OCI-M1 (cell line): ENCODE data around the gene WFS1.

Source experiments
- DNase-seq: peaks from one replicate; lab custom pipeline; 2025; lab: John Stamatoyannopoulos, UW

Gene WFS1

DNA sequence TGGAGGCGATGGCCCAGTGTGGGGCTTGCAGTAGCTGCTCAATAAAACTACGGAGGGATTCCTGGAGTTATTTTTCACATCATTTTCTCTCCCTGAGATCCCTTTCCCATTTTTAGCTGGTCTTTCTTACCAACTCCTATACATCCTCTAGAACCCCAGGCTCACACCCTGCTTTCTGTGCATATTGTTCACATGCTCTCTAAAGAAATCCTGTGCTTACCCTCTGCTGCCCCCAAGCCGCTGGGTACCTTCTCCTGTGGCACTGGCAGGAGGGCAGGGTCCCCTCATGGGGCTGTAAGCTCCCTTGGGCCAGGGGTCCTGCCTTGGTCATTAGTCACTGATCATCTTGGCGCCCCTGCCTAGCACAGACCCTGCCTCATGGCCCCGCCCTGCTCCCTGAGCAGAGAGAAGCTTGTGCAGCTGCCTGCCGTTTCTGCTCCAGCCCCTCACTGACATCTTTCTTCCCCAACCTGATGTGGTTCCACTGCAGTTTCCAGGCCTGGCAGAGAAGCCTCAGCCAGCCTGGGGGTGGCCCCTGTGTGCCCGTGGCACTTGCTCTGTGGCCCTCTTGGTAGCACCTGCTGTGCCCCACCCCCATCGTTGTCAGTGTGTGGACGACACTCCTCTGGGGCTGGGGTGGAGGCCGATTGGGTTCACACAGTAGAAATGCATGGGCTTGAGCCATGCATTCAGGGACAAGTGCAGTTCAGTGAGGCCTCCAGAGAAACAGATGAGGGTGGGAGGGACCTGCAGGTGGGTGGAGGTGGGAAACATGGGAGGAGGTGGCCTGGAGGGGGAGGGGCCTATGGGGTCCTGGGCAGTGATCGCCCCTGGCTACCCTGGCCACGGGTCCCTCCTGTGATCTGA, 69.5 kb downstream of the WFS1 start:
- no peak for DNase-seq

DNA sequence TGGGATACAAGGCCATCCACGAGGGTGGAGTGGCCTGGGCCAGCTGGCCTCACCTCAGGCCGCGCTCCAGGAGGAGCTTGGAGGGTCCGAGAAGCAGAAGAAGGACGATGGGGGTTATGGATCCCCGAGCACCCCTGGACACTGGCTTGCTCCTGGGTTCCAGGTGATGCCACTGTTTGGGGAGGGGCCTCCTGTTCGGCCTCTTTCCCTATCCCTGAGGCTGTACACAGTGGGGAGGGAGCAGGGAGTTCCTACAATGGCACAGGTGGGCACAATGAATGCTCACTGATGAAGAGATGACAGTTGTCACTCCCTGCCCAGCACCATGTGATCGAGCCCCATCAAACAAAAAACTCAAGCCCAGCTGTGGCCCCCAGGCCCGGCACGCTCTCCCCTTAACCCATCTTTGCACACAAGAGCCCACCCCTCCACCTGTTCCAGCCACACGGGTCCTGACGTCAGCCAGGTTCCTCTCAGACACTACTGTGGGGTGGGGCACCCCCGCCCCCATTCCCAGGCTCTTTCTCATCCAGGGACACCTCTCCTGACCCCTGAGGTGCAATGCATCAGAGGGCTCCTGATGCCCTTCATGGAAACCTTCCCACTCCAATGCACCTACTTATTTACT, 70.3 kb downstream of the WFS1 start:
- no peak for DNase-seq

DNA sequence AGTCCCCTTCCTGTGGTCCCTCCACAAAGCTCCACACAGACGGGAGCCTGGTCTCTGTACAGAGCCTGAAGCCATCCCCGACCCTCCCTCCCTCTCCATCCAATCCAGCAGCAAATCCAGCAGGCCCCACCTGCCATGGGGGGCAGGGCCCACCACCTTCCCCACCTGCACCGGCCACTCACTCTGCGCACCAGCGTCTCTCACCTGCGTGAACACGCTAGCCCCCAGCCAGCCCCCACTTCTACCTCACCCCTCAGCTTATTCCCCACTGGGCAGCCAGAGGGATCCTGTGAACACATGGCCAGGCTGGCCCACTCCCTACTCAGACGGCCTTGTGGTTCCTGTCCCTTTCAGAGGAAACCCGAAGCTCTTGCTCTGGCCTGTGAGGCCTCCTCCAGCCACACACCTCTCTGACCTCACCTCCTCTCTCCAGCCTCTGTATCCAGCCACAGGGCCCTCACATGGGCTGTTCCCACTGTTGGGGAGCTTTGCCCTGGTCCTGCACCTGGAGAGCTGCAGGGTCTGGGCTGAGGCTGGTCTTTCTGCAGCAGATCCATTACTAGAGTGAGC, 70.9 kb downstream of the WFS1 start:
- DNase-seq = no peak

DNA sequence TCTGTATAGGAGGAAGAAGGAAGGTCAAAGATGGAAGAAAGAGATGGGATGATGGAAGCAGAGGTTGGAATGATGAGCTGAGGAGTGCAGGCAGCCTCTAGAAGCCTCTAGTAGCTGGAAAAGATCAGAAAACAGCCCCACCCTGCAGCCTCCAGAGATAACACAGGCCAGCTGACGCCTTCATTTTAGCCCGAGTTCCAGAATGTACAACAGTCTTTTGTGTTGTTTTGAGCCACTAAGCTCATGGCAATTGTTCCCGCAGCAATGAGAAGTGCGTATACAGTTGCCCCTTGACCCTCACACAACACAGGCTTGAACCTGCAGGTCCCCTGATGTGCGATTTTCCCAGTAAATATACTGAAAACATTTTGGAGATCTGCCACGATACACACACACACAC, 72.0 kb downstream of the WFS1 start:
- no peak for DNase-seq

DNA sequence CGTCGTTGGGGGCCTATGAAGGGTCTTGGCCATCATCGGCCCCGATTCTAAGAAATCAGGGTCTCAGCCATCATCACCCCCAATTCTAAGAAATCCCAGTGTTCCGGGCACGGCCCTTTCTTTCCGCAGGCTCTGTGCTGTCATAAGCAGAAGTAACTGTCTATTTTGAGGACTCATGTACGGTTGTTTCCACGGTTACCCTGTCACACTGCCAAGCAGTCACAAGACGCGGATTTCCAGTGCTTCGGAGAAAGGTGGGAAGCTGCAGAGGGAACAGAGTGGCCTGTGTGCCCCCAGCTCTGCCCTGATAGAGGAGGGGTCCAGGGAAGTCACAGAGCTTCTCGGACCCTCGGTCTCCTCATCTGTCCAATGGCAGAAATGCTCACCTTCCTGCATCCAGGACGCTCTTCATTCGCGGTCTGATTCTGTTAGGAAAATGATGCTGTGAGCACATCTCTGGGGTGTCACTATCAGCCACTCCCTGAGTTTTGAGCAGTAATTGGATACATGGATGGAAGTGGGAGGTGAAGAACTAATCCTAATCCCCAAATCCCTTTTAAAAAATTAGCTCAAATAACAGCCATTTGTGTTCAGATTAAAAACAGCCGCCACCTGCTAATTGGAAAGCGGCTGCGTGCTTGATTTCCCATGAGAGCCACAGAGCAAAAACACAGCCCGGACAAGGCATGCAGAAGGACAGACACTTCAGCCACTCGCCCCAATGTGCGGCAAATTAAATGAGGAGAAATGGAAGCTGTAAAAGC, 73.1 kb downstream of the WFS1 start:
- DNase-seq = peak; percentile 33

DNA sequence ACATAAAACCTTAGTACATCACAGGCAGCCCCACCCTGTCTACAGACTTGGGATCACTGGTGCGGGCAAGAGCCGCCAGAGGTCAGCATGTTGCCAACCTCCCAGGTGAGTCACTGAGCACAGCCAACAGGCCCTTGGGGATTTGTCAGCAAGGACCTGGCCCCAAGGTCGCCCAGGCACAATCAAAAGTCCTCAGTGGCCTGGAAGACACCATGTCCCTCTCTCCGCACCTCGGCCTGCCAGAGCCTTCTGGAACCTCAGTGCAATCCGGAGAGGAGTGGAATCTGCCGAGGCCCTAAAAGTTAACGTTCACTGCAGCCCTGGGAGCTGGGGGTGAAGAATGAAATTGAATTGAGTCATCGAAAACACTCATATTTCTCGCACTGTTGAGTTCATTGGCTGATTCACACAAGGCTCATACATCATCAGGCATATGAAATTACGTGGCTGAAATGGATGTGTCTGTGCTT, 74.3 kb downstream of the WFS1 start:
- DNase-seq = no peak

DNA sequence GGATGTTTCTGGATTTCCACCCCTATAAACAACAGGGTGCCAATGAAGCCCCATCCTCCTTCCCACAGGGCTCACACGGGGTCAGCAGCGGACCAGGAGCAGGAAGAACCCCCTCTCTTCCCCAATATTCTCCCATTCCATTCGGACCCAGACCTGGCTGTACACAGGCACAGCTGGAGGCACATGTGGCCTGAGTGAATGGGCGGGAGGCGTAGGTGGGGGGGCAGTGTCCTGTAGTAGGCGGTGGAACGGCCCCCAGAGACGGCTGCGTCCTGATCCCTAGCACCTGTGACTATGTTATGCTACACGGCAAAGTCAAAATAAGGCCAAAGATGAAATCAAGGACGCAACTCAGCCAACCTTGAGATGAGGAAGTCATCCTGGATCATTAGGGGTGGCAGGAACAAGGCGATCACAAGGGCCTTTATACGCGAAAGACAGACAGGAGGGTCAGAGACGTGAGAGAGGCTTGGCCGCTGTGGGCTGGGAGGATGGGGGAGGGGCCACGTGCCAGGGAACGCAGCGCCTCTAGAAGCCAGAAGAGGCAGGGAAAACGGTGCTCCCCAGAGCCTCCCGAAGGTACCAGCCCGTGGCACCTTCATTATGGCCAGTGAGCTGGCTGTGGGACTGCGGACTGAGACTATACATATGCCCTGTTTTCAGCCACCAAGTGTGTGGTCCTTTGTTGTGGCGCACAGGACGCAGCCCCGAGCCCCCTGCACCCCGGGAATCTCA, 75.6 kb downstream of the WFS1 start:
- DNase-seq = no peak

DNA sequence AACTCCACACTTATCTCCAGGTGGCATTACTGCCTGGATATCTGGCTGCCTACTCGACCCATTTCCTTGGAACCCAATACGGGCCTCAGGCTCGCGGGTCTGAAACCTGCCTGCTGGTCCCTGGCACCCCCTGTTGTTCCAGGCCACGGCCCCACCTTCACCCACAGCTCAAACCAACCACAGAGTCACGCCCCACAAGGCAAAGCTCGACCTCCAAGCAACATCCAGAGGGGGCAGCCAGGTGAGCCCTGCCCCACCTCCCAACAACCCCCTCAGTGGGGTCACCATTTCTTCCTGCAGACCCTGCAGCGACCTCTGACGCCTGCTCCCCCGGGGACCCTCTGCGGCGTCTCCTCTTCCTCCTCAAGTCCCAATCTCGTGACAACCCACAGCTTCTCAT, 76.2 kb downstream of the WFS1 start:
- DNase-seq = no peak

DNA sequence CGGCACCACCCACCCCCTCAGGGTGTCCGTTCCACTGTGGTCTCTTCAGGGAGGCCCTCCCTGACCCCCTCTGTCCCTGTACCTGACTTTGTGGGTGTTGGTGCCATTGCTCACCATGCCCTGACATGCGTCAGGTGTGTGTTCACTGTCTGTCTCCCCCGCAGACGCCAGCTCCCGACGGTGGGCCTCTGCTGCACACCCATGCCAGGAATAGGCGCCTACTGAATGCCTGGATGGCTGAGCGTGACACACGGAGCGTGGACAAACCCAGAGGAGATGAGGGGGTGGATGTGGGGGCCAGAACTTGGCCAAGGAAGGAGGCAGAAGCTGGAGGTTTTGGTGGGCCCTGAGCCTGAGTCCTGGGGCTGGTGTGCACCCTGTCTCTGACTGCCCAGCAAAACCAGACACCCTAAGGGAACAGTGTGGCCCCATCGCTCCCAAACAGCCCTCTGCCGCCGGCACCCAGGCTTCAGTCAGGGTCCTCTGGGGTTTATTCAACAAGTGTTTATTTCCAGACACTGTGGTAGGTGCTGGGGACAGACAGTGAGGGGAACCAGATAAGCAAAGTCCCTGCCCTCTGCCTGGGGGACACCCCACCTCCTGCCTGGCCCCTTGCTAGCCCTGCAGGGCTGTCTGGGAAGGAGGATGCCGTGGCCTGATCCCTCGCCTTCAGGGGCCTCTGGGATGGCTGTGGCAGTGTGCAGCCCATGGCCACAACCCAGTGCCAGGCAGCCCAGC, 76.9 kb downstream of the WFS1 start:
- DNase-seq = no peak

DNA sequence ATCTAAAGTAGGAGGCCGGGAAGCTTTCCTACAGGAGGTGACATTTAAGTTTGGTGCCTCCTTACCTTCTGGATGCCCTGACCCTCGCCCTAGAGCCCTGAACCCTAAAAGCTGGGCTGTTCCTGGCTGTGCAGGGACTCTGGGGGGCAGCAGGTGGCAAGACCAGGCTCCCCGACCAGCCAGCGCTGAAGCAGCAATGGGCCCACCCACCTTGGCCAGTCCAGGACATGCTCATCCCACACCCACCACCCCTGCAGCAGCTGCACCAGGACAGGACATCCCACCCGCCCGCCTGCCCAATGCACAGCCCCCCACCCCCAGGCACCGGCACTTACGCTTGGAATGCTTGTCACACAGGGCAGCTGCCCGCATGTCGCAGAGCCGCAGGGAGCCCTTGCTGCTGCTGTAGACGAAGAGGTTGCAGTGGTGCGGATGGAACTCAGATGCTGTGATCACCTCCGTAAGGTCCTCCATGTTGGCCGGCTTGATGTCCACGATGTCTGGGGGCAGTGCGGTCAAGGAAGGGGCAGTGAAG, 77.9 kb downstream of the WFS1 start:
- no peak for DNase-seq

DNA sequence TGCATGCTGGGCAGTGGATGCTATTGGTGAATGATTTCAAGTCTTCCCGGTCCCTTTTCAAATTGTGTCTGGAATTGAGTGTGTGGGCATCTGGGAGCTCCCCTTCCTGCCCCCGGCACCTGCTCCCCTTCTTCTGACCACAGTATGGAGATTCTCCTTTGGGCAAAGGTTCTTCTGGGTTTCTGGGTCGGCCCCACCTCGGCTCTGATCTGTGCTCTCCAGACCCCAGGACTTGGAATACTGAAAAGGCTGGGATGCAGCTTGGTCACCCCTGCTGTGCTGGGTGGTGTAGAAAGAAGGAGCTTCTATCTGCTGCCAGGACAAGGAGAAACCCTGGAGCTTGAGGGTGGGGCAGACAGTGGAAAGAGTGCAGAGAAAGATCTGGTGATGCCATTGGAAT, 78.8 kb downstream of the WFS1 start:
- no peak for DNase-seq

DNA sequence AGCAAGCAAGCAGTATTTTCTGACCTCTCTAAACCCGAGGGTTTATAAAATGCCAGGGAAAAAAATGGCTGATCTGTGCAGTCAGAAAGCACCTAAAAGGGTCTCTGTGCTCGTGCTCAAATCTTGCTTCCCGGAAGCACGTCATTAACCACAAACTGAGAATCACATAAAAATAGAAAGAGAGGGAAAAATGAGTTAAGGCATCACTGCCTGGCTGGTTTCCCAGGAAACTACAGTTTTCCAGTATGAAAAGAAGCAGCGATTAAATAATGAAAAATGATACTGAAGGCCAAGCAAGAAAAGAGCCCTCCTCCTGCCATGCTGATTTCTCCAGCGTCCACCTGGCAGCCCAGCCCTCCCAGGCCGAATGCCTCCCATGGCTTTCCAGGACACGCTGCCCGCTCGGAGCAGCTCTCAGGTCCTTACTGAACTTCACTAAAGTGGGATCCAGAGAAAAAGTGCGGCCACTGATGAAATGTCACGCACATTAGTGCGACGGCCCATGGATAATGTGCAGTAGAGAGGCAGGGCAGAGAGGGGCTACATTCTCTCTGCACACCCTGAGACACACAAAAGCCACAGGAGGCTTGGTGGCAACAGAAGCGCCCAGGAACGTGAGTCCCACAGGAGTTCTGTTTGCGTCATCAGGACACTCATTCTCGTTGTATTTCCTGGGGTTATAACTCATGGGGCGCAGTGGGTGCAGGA, 80.4 kb downstream of the WFS1 start:
- DNase-seq = no peak

DNA sequence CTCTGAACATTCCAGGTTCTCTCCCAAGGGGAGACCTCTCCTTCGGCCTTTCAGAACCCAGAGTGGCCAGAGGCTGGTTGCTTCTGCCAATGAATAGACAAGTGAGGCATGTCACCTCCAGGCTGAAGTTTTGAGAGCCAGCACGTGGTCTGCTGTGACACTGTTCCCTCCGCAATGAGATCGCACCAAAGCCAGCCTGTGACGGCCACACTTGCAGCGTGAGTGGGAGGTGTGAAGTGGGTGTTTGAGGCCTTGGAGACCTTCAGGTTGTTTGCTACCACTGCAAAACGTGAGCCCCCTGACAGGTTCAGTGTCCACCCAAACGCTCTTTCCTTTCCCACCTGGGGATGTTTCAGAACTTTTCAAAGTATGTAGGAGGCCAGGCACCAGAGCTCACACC, 81.0 kb downstream of the WFS1 start:
- no peak for DNase-seq

DNA sequence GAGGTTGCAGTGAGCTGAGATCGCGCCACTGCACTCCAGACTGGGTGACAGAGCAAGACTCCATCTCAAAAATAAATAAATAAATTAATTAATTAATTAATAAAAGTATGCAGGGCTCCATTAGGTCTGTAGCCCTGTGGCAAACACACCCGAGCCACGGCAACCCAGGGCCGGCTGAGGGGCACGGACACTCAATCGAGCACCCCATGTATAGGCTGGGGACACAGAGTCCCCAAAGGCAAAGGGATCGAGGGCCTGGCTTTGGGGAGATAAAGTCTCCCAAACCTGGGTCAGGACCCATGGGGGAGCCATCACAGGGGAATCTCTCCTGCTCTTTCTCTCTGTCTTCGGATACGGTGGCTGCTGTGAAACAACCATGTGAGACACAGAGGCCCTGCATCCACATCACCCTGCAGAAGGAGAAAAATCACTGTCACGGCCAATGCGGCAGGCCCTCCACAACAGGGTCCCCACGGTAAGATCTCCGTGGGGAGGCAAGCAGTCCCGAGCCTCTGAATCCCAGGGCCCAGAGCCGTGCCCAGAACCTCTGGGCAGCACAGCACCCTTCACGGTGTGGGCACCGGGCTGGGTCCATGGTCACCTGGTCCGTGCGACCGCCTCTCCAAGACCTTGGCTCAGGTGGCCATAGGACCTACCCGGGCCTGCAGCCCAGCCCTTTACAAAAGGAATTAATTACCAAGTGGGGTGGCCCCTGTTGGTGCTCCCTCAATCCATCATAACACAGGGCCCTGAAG, 81.8 kb downstream of the WFS1 start:
- no peak for DNase-seq

DNA sequence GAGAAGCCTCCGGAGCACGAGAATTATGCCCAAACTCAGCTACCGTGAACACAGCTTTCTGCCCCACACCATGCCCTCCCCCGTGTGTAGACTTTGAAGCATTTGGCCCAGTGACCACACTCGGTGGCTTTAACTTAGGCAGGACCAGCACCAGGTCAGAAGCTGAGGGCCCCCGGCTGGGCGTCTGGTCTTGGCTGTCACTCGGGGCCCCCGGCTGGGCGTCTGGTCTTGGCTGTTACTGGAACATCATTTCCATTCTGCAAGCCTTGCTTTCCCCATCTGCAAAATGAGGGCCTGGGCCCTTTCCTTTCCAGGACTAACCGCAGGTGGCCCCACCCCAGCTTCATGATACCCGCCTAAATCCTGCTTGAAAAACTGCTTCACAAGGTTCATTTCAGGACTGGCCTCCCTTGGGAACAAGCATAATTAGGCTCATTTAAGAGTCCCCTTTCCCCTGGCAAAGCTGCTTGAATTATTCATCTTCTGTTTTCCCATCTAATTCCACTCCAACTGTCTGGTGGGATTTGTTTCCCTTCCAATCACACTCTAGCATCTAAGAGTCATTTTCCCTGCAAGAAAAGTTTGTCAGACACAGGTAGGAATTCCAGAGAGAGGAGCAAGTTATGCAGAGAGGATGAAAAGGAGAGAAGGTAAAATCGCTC, 82.5 kb downstream of the WFS1 start:
- no peak for DNase-seq
